DMS53 treated with DMSO at 0.1 percent for 48 hours (cell line): ENCODE results near the gene TXNRD1.
"Not testable (repeated sequence)": the region's sequence is repeated elsewhere in the genome, so short reads cannot be mapped to it uniquely, and the experiment has no call there.

Experiments
- DNase-seq: peaks from one replicate; lab custom pipeline; 2025; ENCODE audit not compliant: unreplicated experiment; lab: John Stamatoyannopoulos, UW

The TXNRD1 gene

DNA sequence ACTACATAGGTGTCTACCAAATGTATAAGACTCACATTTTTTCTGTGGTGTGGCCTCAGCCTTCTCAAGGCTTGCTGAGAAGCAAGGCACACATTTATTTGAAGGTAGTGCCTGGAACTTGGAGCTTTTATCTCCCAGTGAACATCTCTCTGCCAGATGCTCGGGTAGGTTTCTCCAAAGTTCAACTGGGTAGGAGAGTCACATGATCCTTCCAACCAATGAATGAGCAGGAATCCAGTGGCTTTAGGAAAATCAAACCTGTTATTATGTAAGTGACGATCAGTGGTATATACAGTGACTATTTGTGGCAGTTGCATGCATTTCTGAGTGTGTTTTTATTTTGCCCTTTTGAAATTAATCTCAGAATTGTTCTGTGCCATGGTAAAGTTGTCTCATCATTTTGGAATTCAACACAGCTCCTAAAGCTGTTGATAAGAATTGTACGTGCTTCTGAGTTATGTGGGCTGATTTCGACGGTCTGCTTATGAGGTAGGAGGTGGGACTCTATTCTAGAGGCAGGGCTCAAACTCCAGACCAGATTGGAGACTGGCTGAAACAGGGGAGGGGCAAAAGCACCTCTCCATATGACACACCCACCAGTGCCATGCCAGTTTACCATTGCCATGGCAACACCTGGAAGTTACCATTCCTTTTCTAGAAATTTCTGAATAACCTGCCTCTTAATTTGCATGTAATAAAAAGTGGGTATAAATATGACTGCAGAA lies 145.6 kb downstream of the TXNRD1 start:
- DNase-seq = no peak

DNA sequence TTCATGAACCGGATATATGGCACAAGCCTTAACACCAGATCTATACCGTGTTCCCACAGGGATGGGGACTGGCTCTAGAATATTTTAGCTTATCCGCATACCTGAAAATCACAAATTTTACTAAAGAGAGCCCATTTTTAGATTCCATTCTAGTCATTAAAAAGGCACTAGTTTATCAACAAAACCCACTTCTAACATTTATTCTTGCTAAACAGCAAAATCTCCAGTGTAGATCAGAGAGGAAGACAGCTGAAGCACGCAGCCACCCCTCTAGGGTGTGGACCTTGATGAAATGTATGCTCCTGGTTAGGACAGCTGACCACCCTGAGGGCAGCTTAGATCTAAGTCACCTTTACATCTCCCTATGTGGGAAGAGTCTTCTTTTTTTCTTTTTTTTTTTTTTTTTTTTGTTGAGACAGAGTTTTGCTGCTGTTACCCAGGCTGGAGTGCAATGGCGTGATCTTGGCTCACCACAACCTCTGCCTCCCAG lies 150.4 kb downstream of the TXNRD1 start:
- no peak for DNase-seq

DNA sequence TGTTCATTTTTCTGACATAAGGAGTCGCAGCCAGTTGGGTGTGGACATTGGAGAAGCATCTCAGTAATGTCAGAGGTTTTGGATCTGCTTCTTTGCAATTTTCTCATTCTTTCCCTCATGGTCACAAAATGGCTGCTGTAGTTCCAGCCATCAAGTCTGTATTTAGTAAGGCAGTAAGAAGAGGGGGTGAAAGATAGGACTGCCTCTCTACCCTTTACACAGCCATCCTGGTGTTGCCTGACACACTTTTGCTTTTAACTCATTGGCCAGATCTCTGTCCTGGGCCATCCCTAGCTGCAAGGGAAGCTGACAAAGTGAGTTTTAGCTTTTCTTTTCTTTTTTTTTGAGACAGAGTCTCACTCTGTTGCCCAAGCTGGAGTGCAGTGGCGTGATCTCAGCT lies 154.1 kb downstream of the TXNRD1 start:
- DNase-seq = no peak

DNA sequence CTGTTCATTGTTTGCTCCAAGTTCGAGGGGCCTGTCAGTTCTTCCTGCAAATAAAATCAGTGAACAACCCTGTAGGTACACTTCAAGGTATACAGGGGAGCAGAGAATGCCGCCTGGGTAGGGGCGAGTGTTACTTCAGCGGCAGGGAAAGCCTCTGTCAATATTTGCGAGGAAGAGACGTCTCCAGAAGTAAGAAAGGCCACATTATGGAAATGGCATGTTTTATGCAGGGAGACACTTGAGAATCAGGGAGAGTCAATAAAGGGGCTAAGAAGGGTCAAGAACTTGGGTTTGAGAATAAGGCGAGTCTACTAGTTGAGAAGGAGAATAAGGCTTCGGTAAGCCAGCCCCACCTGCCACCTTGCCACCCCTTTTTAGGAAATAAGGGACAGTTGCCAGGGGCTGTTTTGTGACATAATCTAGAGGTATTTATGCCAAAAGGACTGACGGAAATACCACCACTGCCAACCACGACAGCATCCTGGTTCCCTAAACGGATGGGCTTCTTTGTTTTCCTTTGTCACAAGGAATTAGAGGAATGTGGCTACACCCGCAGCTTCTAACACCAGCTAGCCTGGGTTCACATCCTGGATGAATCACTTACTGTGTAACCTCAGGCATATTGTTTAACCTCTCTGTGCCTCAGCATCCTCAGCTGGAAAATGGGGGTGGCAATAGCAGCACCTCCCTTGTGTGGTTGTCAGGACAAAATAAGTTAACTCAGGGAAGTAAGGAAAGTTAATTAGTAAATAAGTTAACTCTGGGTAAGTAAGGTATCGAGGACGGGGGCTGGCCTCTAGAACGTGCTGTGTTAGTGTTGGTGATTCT lies 155.7 kb downstream of the TXNRD1 start:
- no peak for DNase-seq

DNA sequence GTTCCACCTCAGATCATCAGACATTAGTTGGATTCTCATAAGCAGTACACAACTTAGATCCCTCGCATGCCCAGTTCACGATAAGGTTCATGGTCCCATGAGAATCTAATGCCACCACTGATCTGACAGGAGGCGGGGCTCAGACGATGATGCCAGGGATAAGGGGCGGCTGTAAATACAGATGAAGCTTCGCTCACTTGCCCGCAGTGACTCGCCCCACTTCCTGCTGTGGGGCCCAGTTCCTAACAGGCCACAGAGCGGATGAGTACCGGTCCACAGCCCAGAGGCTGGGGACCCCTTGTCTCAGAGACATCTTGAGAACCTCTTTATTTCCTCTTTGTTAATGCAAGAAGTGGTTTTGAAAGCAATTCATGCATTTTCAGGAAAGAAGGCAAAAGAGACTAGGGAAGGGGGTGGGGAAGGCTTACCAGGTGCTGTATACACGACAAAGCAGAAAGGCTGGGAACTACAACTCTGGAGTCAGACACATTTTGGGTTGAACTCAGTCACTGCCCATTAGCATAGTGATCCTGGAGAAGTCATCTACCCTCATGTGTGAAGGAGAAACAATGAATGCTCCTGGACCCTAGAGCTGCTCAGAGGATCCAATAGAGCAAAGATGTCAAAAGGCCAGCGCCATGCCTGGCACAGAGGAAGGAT lies 156.6 kb downstream of the TXNRD1 start:
- DNase-seq = no peak

DNA sequence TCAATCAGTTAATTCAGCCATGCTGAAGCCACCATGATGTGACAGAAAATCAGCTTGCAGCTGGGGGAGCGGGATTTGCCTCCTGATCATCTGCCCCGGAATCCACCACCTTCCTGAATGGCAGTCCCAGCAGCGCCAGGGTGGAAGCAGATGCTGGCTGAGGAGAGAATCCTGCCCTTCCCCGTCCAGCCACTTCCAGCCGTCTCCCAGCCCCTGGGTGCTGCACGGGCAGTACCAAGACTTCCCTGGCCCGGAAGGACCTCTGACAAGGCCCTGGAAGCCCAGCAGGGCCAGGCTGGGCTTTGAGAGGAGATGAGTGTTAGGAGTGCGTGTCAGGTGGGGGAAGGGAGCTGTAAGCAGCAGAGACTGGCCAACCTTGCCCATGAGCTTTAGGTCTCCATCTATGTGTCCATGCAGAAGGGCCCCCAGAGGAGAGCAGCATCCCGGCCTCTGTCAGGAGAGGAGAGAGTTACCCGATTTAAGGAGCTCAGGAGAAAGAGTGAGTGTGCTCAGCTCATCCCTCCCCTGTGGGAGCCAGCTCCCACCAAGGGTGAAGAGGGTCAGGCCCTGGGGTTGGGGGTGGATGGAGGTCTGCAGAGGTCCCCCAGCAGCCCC lies 157.2 kb downstream of the TXNRD1 start:
- DNase-seq = no peak

DNA sequence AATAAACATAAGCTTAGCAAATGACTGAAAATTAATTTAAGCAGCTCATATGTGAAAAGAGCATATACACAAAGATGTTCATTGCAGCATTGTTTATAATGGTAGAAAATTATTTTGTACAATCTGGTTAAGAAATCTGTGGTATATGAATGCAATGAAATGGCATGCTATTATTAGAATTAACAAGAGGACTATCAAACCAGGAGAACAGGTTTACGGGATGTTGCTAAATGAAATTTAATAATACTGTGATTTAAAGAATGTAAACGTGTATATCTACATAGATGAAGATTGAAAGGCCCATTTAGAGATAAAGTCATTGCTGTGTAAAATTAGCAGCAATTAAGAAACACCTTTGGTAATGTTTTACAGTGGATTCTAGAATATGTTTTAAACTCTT lies 158.5 kb downstream of the TXNRD1 start:
- DNase-seq = no peak

DNA sequence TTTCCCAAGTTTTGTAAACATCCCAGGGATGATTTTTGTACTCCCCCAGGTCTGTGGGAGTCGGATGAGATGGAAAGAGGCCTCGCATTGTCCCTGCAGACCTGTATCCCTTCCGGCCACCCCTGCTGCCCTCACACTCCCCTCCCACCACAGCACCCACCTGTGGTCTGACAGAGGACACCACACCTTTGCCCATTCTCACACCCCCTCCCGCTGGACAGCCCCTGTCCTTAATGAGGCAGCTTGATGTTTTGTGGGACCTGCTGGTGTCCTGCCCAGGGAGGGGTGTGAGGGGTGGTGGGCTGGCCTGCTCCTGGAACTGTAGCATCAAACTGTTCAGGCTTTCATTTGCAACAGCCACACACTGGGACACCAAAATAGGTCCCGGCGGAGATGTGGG lies 159.2 kb downstream of the TXNRD1 start:
- no peak for DNase-seq

DNA sequence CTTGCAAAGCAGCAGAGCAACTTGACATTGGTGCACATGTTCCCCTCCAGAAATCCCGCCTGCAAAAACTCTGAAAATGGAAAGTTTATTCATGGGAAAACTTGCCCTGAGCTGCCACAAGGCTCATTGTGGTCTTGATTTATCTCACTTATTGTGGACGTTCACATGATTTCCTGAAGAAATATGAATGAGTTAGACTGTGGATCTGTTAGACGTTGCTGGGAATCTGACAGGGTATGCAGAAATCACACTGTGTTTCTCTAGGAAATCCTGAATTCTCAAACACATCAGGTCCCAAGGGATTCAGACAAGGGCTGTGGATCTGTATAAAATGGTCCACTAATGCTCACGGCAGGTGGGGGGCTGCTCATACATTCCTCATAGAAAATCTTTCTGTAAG lies 160.2 kb downstream of the TXNRD1 start:
- no peak for DNase-seq

DNA sequence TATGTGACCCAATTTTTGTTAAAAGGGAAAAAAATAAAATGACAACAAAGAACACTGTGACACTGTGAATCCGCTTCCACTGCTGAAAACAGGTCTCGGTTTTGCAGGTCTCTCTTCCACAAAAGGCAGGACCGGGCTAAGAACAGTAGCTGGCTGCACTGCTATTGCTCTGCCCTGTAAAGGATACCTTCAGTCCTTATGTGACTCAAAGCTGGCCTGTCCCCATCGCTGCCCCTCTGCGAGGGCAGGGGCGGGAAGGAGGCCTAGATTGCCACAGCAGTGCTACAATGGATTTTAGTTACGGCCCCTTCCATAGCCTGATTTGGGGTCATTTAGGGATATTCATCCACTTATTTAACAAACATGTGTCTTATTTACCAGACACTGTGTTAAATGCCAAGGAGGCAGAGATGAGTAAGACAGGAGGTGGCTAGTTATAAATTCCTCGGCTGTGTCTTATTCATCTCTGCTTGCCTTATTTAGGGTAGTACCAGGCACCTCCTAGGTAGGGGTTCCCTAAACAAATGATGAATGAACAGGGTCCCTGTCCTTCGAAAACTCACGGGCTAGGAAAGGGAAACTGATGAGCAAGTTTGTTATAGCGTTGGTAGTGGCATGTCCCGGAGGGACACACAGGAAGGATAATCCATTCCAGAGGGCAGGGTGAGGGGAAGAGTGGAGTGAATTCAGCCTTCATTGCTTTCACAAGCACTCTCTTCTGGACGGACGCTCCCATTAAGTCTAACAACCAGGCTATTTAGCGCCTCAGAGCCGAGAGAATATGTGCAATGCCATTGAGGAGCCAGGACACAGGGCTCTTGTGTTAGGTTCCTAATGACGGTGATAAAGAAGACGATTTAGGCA lies 161.3 kb downstream of the TXNRD1 start:
- DNase-seq = no peak

DNA sequence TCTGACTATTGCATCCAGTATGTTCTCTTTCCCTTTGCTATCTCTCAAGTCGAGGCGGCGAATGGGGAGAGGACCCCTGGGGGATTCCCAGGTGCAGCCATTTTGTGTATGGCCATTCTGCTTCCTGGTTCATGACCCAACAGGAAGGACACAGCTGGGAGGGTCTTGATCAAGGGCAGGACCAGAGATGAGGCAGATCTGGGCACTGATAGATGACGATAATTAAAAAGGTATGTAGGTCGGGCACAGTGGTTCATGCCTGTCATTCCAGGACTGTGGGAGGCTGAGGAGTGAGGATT lies 161.9 kb downstream of the TXNRD1 start:
- DNase-seq = no peak

DNA sequence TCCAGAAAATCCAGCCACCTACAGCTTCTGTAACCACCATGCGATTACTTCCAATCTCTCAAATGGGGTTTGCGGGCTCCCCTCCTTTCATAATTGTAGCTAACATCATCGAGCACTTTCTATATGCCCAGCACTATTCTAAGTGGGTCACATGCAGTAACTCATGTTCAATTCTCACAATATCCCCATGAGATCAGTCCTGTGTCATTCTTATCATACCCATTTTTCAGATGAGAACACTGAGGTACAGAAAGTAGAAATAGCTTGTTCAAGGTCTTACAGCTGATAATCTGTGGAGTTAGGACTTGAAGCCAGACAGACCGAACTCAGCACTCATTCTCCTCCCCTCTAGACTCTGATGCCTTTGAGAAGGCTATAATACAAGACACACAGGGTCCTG lies 162.8 kb downstream of the TXNRD1 start:
- no peak for DNase-seq

DNA sequence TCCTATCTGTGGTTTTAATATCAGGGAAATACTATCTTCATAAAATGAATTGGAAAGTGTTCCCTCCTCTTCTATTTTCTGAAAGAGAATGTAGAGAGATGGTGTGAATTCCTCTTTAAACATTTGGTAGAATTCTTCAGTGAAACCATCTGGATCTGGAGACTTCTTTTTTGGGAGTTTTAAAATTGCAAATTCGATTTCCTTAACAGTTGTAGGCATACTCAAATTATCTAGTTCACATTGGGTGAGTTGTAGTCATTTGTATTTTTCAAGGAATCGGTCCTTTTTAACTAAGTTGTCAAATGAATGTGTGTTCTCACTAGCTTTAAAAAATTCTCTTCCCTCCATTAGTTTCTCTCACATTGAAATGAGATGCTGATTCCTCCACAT lies 165.8 kb downstream of the TXNRD1 start:
- no peak for DNase-seq

DNA sequence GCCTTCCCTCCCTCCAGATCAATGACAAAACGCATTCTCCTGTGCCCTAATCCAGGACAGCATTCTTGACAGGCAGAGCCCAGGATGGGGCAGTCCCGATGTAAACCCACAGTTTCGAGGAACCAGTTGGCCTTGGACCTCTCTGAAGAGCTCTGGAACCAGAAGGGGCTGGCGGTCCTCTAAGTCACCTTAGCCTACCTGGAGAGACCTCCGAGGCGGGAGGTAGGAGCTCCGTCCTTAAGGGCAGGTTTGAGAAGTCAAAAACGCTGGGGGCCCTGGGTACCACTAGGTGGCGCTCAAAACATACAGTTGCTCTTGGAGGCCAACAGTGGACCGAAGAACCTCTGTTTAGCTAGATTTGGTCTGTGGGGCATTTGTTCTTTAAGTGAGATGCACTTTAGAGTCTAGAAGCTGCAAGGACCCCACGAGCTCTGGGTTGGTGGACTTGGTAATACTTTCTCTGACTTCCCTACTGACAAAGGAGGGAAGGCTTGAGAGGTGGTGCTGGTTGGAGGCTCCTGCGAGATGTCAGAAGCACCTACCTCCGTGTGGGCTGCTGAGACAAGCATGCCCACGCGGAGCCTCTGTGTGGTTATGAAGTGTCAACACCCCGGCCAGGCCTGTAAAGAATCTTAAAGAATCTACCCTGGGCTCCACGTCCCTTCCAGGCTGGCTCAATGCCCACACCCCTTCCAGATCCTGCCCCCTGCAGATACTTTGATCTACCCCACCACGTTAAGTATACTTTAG lies 166.3 kb downstream of the TXNRD1 start:
- peak; percentile 75 for DNase-seq

DNA sequence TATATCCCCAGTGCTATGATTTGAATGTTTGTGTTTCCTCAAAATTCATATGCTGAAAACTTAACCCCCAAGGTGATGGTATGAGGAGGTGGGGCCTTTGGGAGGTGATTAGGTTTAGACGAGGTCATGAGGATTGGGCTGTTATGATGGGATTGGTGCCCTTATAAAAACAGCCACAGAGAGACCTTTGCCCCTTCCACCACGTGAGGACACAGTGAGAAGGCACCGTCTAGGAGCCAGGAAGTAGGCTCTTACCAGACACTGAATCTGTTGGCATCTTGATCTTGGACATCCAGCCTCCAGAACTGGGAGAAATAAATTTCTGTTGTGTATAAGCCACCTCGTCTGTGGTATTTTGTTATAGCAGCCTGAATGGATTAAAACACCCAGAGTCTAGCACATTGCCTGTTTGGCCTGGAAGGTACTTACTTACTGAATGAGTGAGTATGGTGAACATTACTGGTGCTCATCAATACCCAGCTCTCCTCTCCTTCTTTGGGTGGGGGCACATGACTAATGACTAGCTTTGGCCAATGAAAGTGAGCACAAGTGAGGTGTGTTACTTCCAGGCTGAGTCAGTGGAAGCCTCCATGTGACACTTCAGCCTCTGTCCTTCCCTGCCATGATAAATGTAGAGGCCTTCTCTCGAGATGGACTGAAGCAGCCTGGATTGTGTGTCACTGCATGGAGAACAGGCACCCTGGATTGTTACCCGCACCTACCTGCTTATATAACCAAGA lies 168.7 kb downstream of the TXNRD1 start:
- DNase-seq = no peak

DNA sequence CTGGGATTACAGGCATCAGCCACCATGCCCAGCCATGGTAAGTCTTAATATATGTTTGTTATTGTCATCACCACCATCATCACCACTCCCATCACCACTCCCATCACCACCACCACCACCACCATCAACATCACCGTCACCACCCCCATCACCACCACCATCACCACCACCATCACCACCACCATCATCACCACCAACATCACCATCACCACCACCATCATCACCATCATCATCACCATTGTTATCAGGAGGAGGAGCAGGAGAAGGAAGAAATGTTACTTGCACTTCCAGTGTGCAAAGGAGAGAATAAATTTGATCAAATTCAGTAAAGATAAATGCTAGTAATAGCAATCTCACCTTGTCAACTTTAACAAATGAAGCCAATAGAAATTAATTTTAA lies 169.9 kb downstream of the TXNRD1 start:
- no peak for DNase-seq

DNA sequence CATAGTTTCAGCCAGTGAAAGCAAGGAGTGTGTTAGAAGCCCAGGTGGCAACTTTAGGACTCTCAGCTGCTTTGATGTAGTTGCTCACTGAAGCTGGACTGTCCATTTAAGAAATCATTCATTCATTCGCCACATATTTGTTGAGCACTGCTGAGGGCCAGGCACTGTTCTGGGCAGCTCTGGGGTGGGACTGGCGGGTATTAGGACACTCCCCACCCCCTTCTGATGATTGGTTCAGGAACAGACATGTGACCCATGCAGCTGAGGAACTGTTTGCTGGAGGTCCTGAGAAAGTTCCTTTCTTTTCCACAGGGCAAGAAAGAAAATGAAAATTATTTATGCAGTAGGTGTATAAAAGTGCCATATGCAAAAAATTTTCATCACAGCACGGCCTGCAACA lies 170.9 kb downstream of the TXNRD1 start:
- DNase-seq = no peak

DNA sequence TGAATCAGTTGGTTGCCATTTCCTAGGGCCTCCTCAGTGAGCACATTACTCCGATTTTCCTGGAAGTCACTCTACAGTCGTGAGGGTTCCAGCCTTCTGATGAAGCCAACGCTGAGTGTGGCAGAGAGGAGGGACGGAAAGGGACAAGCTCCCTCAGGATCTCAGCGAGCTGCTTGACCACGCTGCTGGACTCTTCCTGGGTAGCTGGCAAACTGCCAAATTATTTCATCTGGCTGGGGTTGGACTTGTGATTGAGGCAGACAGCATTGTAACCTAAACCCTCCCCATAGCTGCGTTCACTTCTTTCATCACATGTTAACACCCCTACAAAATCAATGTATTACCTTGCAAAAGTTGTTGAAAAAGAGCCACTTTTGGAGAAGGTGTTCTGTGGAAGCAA lies 171.6 kb downstream of the TXNRD1 start:
- no peak for DNase-seq

DNA sequence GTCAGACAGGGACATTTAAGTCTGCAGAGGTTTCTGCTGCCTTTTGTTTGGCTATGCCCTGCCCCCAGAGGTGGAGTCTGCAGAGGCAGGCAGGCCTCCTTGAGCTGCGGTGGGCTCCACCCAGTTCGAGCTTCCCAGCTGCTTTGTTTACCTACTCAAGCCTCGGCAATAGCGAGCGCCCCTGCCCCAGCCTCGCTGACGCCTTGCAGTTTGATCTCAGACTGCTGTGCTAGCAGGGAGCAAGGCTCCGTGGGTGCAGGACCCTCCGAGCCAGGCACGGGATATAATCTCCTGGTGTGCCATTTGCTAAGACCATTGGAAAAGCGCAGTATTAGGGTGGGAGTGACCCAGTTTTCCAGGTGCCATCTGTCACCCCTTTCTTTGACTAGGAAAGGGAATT lies 178.5 kb downstream of the TXNRD1 start:
- not testable (repeated sequence) for DNase-seq
